ENCODE measurements around the gene ZNF19. TPM values are rescaled to one million over a fixed set of nuclear protein-coding genes. Genes with fewer than 3 reads are reported as not detected.

The ZNF19 gene
- total and polyA plus RNA-seq, 2 of the 8 experiments (the other 6 are each of a cell fraction or from before 2014, with no cell fraction given): 1.5 to 3.5 TPM

- TF ChIP-seq KDM1A (IDR thresholded peaks at IDR 0.05; ENCODE audit: borderline replicate concordance, low read length) (no peak), MAX (IDR thresholded peaks at IDR 0.05) (peak; percentile 87), TCF12 (IDR thresholded peaks at IDR 0.05; ENCODE audit: low read depth, low read length) (0 out of 2 replicates have a peak, but pooled peaks have one; percentile 66), SUZ12 (IDR thresholded peaks at IDR 0.05; ENCODE audit: low read length) (no peak), ZNF274 (IDR thresholded peaks at IDR 0.05; ENCODE audit: borderline replicate concordance, extremely low read depth, low read length) (no peak), TEAD4 (IDR thresholded peaks at IDR 0.05; ENCODE audit: low read depth, low read length) (no peak), CHD1 (IDR thresholded peaks at IDR 0.05; ENCODE audit: low read depth, low read length) (no peak), HDAC6 (IDR thresholded peaks at IDR 0.05; ENCODE audit: low read depth, low read length) (no peak), SIX5 (IDR thresholded peaks at IDR 0.05; ENCODE audit: low read depth, low read length) (no peak), ASH2L (IDR thresholded peaks at IDR 0.05; ENCODE audit: low read length) (peak; percentile 95), KDM5A (IDR thresholded peaks at IDR 0.05; ENCODE audit: low read length) (peak; percentile 78), BCL11A (IDR thresholded peaks at IDR 0.05; ENCODE audit: low read depth in 2 of 2, low read length in 2 of 2) (no peak), NANOG (IDR thresholded peaks at IDR 0.05; ENCODE audit: insufficient read depth, low read depth, low read length, poor library complexity, severe bottlenecking) (no peak), RAD21 (IDR thresholded peaks at IDR 0.05 in 1 of 2, conservative IDR thresholded peaks at IDR 0.05 in 1 of 2; ENCODE audit: low read depth in 2 of 2, low read length in 2 of 2) (peak in 1 of 2 experiments; percentile 7; a peak in 1 of 4 replicates), PHF8 (conservative IDR thresholded peaks at IDR 0.05; ENCODE audit: low read depth, low read length) (peak; percentile 99), TBP (IDR thresholded peaks at IDR 0.05; ENCODE audit: low read depth, low read length) (peak; percentile 87), EP300 (IDR thresholded peaks at IDR 0.05; ENCODE audit: borderline replicate concordance in 1 of 2, low read depth in 2 of 2, low read length in 2 of 2) (no peak), TAF1 (IDR thresholded peaks at IDR 0.05; ENCODE audit: low read depth, low read length) (peak; percentile 97), HDAC2 (IDR thresholded peaks at IDR 0.05; ENCODE audit: borderline replicate concordance in 1 of 2, low read depth in 2 of 2, low read length in 2 of 2) (0 out of 4 replicates have a peak, but pooled peaks have one; percentile 20 to 60), SAP30 (IDR thresholded peaks at IDR 0.05; ENCODE audit: insufficient read depth, insufficient replicate concordance, low read length) (peak; percentile 82), POU5F1 (IDR thresholded peaks at IDR 0.05; ENCODE audit: low read depth, low read length) (no peak), RXRA (IDR thresholded peaks at IDR 0.05; ENCODE audit: insufficient read depth, low read depth, low read length) (no peak), SP2 (IDR thresholded peaks at IDR 0.05; ENCODE audit: low read length) (peak; percentile 94)
Measured at GRCh38 chr16:71461686-71462648, 27.2 kb downstream of the ZNF19 start, which contains the start of gene ZNF23 (continued).

Data from H1 (cell line).